ES-I3 (cell line): ENCODE measurements around the gene CEP85L.

Experiments used
- H3K36me3 ChIP-seq: 2 replicates; pipeline ENCODE4 v1.6.1; 2013; ENCODE audit warnings: mild to moderate bottlenecking, low read length, control low read depth, moderate library complexity; ENCODE audit not compliant: insufficient read depth
- H3K4me1 ChIP-seq: 2 replicates; pipeline ENCODE4 v1.6.1; 2013; ENCODE audit warnings: mild to moderate bottlenecking, control low read depth, low read length; ENCODE audit not compliant: insufficient read depth
- H3K9ac ChIP-seq: 2 replicates; pipeline ENCODE4 v1.6.1; 2013; ENCODE audit warnings: low read depth, mild to moderate bottlenecking, low read length, moderate library complexity
- H3K9me3 ChIP-seq: 2 replicates; pipeline ENCODE4 v1.6.1; 2013; ENCODE audit warnings: mild to moderate bottlenecking, low read length, moderate library complexity; ENCODE audit not compliant: control insufficient read depth, insufficient read depth

The CEP85L gene

DNA sequence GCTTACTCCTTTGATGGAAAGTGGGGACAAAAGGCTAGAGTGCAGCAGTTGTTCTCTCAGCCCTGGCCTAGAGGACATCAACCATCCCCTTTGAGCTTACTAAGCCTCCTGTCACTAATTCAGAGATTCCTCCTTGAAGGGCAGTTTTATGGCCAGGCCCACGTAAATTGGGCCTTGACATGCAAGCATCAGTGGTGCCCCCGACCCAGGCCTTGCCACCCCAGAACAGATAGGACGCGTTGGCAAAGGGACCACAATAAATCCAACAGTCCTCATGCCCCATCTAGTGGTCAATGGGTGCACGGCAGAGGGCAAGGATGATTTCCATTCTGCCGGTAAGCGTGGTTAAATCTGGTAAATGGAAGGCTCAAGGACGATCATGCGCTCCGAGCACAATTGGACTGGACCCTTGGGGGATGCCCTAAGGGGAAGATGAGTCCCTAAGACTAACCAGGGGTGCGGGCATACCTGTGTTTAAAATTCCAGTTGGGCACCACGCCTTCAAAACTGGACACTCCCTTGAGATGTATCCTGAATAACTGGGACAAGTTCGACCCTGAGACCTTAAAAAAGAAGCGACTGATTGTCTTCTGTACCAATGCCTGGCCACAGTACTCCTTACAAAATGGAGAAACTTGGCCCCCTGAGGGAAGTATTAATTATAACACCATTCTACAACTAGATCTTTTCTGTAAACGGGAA is 32.6 kb downstream of the CEP85L start:
- Histone ChIP-seq H3K36me3 (no peaks in the 10 kb centered on the region), H3K9me3 (no peaks in the 10 kb centered on the region), H3K9ac (no peak overlapping the region), H3K4me1 (no peaks in the 10 kb centered on the region)

- H3K9me3 ChIP-seq = no peaks in the 10 kb centered on the region
- no peak overlapping the region for H3K9ac ChIP-seq
- no peaks in the 10 kb centered on the region for H3K36me3 ChIP-seq
- no peaks in the 10 kb centered on the region for H3K4me1 ChIP-seq
Observed at GRCh38 chr6:118617417-118617816, 34.0 kb downstream of the CEP85L start.

GRCh38 chr6:118611334-118611733 is 40.1 kb downstream of the CEP85L start:
- Histone ChIP-seq H3K36me3 (no peaks in the 10 kb centered on the region), H3K4me1 (no peaks in the 10 kb centered on the region)

GRCh38 chr6:118606858-118607257 is 44.5 kb downstream of the CEP85L start:
- H3K9me3 ChIP-seq = peaks cover 13% of the 10 kb centered on the region; the same call in 1 of the 2 replicates
- H3K4me1 ChIP-seq = no peaks in the 10 kb centered on the region
- H3K9ac ChIP-seq = no peak overlapping the region
- H3K36me3 ChIP-seq = no peaks in the 10 kb centered on the region

More at GRCh38 chr6:118611334-118611733, 40.1 kb downstream of the CEP85L start:
- Histone ChIP-seq H3K9ac (no peak overlapping the region), H3K9me3 (no peaks in the 10 kb centered on the region; the same call in 1 of the 2 replicates)

GRCh38 chr6:118606268-118606667 is 45.1 kb downstream of the CEP85L start:
- H3K9ac ChIP-seq = no peak overlapping the region
- H3K9me3 ChIP-seq = peaks cover 13% of the 10 kb centered on the region; the same call in 1 of the 2 replicates
- no peaks in the 10 kb centered on the region for H3K36me3 ChIP-seq
- H3K4me1 ChIP-seq = no peaks in the 10 kb centered on the region

- Histone ChIP-seq H3K9me3 (peaks cover 13% of the 10 kb centered on the region; the same call in 1 of the 2 replicates), H3K9ac (no peak overlapping the region), H3K36me3 (no peaks in the 10 kb centered on the region), H3K4me1 (no peaks in the 10 kb centered on the region)
Observed at GRCh38 chr6:118603372-118603771, 48.0 kb downstream of the CEP85L start.

- no peaks in the 10 kb centered on the region; the same call in 1 of the 2 replicates for H3K4me1 ChIP-seq
- H3K36me3 ChIP-seq = no peaks in the 10 kb centered on the region
- no peak overlapping the region for H3K9ac ChIP-seq
- H3K9me3 ChIP-seq = peaks cover 13% of the 10 kb centered on the region; the same call in 1 of the 2 replicates
Observed at GRCh38 chr6:118602300-118602699, 49.1 kb downstream of the CEP85L start.

GRCh38 chr6:118598324-118598723 is 53.1 kb downstream of the CEP85L start:
- peaks cover 6% of the 10 kb centered on the region; the same call in 1 of the 2 replicates for H3K9me3 ChIP-seq
- H3K9ac ChIP-seq = no peak overlapping the region
- no peaks in the 10 kb centered on the region for H3K36me3 ChIP-seq
- H3K4me1 ChIP-seq = no peaks in the 10 kb centered on the region; the same call in 1 of the 2 replicates

GRCh38 chr6:118597636-118598035 is 53.8 kb downstream of the CEP85L start:
- Histone ChIP-seq H3K9ac (no peak overlapping the region), H3K9me3 (0 out of 2 replicates have a peak, but pooled peaks cover 2% of the 10 kb centered on the region), H3K4me1 (no peaks in the 10 kb centered on the region; the same call in 1 of the 2 replicates), H3K36me3 (no peaks in the 10 kb centered on the region)

- H3K9me3 ChIP-seq = 0 out of 2 replicates have a peak, but pooled peaks cover 2% of the 10 kb centered on the region
- H3K4me1 ChIP-seq = no peaks in the 10 kb centered on the region; the same call in 1 of the 2 replicates
- H3K9ac ChIP-seq = no peak overlapping the region
- no peaks in the 10 kb centered on the region for H3K36me3 ChIP-seq
Observed at GRCh38 chr6:118596774-118597320, 54.5 kb downstream of the CEP85L start.

- Histone ChIP-seq H3K4me1 (peaks cover 6% of the 10 kb centered on the region), H3K9ac (no peak overlapping the region), H3K36me3 (no peaks in the 10 kb centered on the region), H3K9me3 (0 out of 2 replicates have a peak, but pooled peaks cover 2% of the 10 kb centered on the region)
Observed at GRCh38 chr6:118594877-118595276, 56.5 kb downstream of the CEP85L start.

DNA sequence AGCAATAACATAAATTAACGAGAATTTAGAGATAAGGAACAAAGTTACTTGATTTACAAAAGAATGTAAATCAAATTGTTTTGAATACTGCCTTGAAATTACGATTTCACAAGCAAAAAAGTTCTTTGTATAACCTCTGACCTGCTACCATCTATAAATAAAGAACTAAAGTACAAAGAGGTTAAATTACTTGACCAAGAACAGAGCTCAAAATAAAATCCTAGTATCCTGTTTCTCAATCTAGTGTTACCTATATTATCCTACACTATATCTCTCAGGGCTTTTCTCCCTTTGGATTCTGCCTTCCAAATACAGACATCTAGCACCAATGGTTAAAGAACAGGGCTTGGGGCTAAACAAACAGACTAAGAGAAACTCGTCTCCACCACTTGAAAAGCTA is 59.5 kb downstream of the CEP85L start:
- Histone ChIP-seq H3K9me3 (0 out of 2 replicates have a peak, but pooled peaks cover 2% of the 10 kb centered on the region), H3K4me1 (peaks cover 9% of the 10 kb centered on the region), H3K36me3 (no peaks in the 10 kb centered on the region), H3K9ac (no peak overlapping the region)

DNA sequence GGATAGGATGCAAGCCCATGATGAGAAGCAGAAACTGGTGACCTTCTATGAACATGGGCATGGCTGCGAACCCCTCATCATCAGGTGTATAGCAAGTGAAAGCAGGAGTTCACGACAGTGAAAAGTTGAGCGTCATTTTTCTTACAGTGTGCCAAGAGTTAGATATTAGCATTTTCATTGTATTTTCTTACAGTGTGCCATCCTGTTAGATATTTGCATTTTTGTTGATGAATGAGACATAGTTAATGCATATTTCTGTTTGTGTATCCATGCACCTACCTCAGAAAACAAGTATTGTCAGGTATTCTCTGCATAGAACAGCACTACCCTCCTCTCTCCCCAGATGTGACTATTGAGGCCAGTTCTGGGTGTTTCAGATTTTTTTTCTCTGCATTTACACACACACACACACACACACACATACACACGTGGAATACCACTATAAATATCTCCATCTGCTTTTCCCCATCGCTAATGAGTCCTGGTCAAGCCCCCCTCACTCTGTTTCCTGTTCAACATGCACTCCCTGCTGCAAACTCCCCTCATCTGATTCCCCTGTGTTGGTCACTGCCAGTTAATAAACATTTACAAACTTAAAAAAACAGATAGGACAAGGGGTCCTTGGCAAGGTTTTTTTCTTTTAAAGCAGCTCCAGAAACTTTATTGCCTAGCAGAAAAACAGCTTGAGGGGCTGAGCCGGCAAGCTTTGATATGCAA is 61.6 kb downstream of the CEP85L start:
- no peak overlapping the region for H3K9ac ChIP-seq
- H3K4me1 ChIP-seq = peaks cover 9% of the 10 kb centered on the region
- no peaks in the 10 kb centered on the region for H3K36me3 ChIP-seq
- H3K9me3 ChIP-seq = no peaks in the 10 kb centered on the region

- Histone ChIP-seq H3K4me1 (peaks cover 9% of the 10 kb centered on the region), H3K9ac (no peak overlapping the region), H3K36me3 (no peaks in the 10 kb centered on the region), H3K9me3 (no peaks in the 10 kb centered on the region)
Observed at GRCh38 chr6:118589186-118589585, 62.2 kb downstream of the CEP85L start.
